Pulmonary artery endothelial cell (primary cell): Measurements from ENCODE around the gene GPX8. TPM values are rescaled to one million over a fixed set of nuclear protein-coding genes. Genes with fewer than 3 reads are reported as not detected.

Source experiments
- DNase-seq: peaks from one replicate; pipeline ENCODE4 v3.0.0-alpha.2; 2011; ENCODE audit warnings: low read depth, low spot score
- total RNA-seq: library from RNA; depleted of rRNA; stranded (reverse); fragments of >200 nt; gene quantifications from 2 replicates; pipeline ENCODE4 v1.2.3, GENCODE V29; 2014

Gene GPX8
- total RNA-seq, 1 donor from 2014 or later, result 46.2 TPM

GRCh38 chr5:55172051-55172899 lies 12.3 kb downstream of the GPX8 start:
- DNase-seq, result peak; percentile 39

GRCh38 chr5:55172937-55173686 lies 13.1 kb downstream of the GPX8 start, which contains the start of gene CDC20B:
TSS of gene CDC20B (minus strand) at chr5:55173177. CDS start at chr5:55173000, 177 bp downstream.
- DNase-seq, result peak; percentile 15

- DNase-seq, result no peak
Measured at GRCh38 chr5:55173687-55174230, 13.8 kb downstream of the GPX8 start.

GRCh38 chr5:55175781-55176175 lies 15.8 kb downstream of the GPX8 start:
- no peak for DNase-seq

- no peak for DNase-seq
Measured at GRCh38 chr5:55176176-55176818, 16.3 kb downstream of the GPX8 start.

- no peak for DNase-seq
Measured at GRCh38 chr5:55177078-55177477, 17.1 kb downstream of the GPX8 start.

GRCh38 chr5:55180016-55180415 lies 20.0 kb downstream of the GPX8 start:
- DNase-seq, result no peak

GRCh38 chr5:55187370-55187769 lies 27.4 kb downstream of the GPX8 start:
- DNase-seq, result no peak

GRCh38 chr5:55188656-55189540 lies 28.9 kb downstream of the GPX8 start:
- DNase-seq, result no peak

- no peak for DNase-seq
Measured at GRCh38 chr5:55191165-55191564, 31.2 kb downstream of the GPX8 start.

GRCh38 chr5:55205001-55205400 lies 45.0 kb downstream of the GPX8 start:
- DNase-seq, result no peak

GRCh38 chr5:55211184-55211874 lies 51.4 kb downstream of the GPX8 start:
- DNase-seq, result no peak

Other genes with a start within 250 kb of the GPX8 start
- gene ESM1, start 174.6 kb upstream of the GPX8 start, total RNA-seq, result 466 and 764 TPM in 2 replicates
- not detected in 2 replicates for gene GZMK, start 135.9 kb upstream of the GPX8 start, total RNA-seq
- 0.53 TPM in 1 of 2 replicates, not detected in the other for gene GZMA, start 57.5 kb upstream of the GPX8 start, total RNA-seq
- gene CDC20B, start 13.0 kb downstream of the GPX8 start, total RNA-seq, result 0.07 and 0.14 TPM in 2 replicates
- 0.13 TPM in 1 of 2 replicates, not detected in the other for gene MCIDAS, start 67.1 kb downstream of the GPX8 start, total RNA-seq
- gene CCNO, start 73.4 kb downstream of the GPX8 start, total RNA-seq, result 0.32 and 0.73 TPM in 2 replicates
- 30.1 and 45.4 TPM in 2 replicates for gene DHX29, start 147.5 kb downstream of the GPX8 start, total RNA-seq
- 88.4 and 129 TPM in 2 replicates for gene MTREX, start 147.8 kb downstream of the GPX8 start, total RNA-seq